Measurements from ENCODE around the gene PRKCH. TPM values are rescaled to one million over a fixed set of nuclear protein-coding genes. Genes with fewer than 3 reads are reported as not detected.

PRKCH gene
- total RNA-seq, 1 experiment from 2014 or later: 5.2 TPM

- Histone ChIP-seq H3K27ac (ENCODE audit: insufficient read length, low read depth, low read length) (no peak overlapping the region), H4K20me1 (ENCODE audit: control insufficient read depth, insufficient read depth, insufficient read length) (no peaks in the 10 kb centered on the region), H3K56ac (ENCODE audit: insufficient read length, low read depth, low read length) (no peak overlapping the region), H2BK5ac (ENCODE audit: insufficient read length, low read length) (no peak overlapping the region), H3K79me2 (ENCODE audit: insufficient read depth, low read length) (no peaks in the 10 kb centered on the region), H3K4me2 (ENCODE audit: insufficient read depth, insufficient read length, low read length) (no peak overlapping the region), H3K18ac (ENCODE audit: insufficient read length, low read depth, low read length) (no peak overlapping the region), H2BK20ac (ENCODE audit: low read depth, low read length, poor library complexity, severe bottlenecking) (no peak overlapping the region), H2AK5ac (ENCODE audit: insufficient read length, low read length) (no peak overlapping the region), H3K23me2 (ENCODE audit: insufficient read length, low read depth, low read length, poor library complexity, severe bottlenecking) (no peaks in the 10 kb centered on the region), H4K8ac (replicated peaks; ENCODE audit: insufficient read length, low read depth, low read length) (no peak overlapping the region), H2BK12ac (ENCODE audit: insufficient read length, low read depth, low read length) (no peak overlapping the region), H3K23ac (ENCODE audit: insufficient read length, low read depth, low read length) (no peak overlapping the region), H3K4ac (ENCODE audit: low read depth, low read length) (no peak overlapping the region), H3K4me1 (ENCODE audit: insufficient read depth, low read length) (peaks cover 3% of the 10 kb centered on the region; the same call in 1 of the 2 replicates), H4K5ac (ENCODE audit: insufficient read length, low read depth, low read length) (no peak overlapping the region), H3T11ph (ENCODE audit: low read length) (no peak overlapping the region), H2AFZ (ENCODE audit: low read length) (no peak overlapping the region), H2BK15ac (ENCODE audit: low read depth, low read length) (no peak overlapping the region), H3K9me3 (ENCODE audit: control insufficient read depth, low read depth, low read length) (no peaks in the 10 kb centered on the region), H3K27me3 (ENCODE audit: insufficient read depth, low read length) (no peaks in the 10 kb centered on the region), H3K9ac (ENCODE audit: extremely low read depth, insufficient read length, low read length) (no peak overlapping the region), H3K14ac (ENCODE audit: insufficient read depth, low read length) (no peak overlapping the region), H2BK120ac (ENCODE audit: low read depth, low read length, poor library complexity, severe bottlenecking) (no peak overlapping the region), H3K79me1 (ENCODE audit: insufficient read depth, low read depth, low read length, poor library complexity, severe bottlenecking) (no peaks in the 10 kb centered on the region), H4K91ac (ENCODE audit: insufficient read length, low read depth, low read length) (no peak overlapping the region)
- H3K4me3 Mint-ChIP-seq: no peak overlapping the region
- no peaks in the 10 kb centered on the region for H3K36me3 Mint-ChIP-seq (ENCODE audit: insufficient read depth in 1 of 3, low read depth in 3 of 3)
- DNase-seq: no peak
- no CpG with 5 or more reads among the region's 3 CpGs for WGBS (ENCODE audit: extremely low coverage, insufficient read length, low lambda C conversion rate)
- H3K27ac Mint-ChIP-seq: no peak overlapping the region
- no peaks in the 10 kb centered on the region for H3K9me3 Mint-ChIP-seq
- H3K4me1 Mint-ChIP-seq: peaks cover 5 to 8% of the 10 kb centered on the region in 2 experiments
- no peak for TF ChIP-seq CTCF (conservative IDR thresholded peaks at IDR 0.05)
- no peaks in the 10 kb centered on the region for H3K27me3 Mint-ChIP-seq (ENCODE audit: low read depth)
Measured at GRCh38 chr14:61493239-61493638, 171.9 kb downstream of the PRKCH start.
